Neural cell (in vitro differentiated cells): ENCODE data around the gene BMI1. TPM values are rescaled to one million over a fixed set of nuclear protein-coding genes. Genes with fewer than 3 reads are reported as not detected.

ENCODE experiments used
- H2AFZ ChIP-seq: fragments of 200-600, 300-800 bp; sonication (generic), shearing (Covaris generic); 2 replicates; pipeline ENCODE4 v1.6.0; 2014; ENCODE audit warnings: low read depth, mild to moderate bottlenecking, antibody characterized with exemption, low read length, moderate library complexity
- H3F3A ChIP-seq: fragments of 200-600 bp; shearing (Covaris generic); 2 replicates; pipeline ENCODE4 v1.6.1; 2016; ENCODE audit warnings: mild to moderate bottlenecking, moderate library complexity, mixed read lengths, antibody characterized with exemption, low read length; ENCODE audit not compliant: insufficient read depth, poor library complexity, severe bottlenecking
- H3K27ac ChIP-seq: fragments of 200-600, 300-800 bp; sonication (generic), shearing (Covaris generic); 2 replicates; pipeline ENCODE4 v1.5.1; 2014; ENCODE audit warnings: mild to moderate bottlenecking, low read length, moderate library complexity
- H3K27me3 ChIP-seq: fragments of 300-800, 200-600 bp; sonication (generic), shearing (Covaris generic); 2 replicates; pipeline ENCODE4 v1.6.0; 2014; ENCODE audit warnings: mild to moderate bottlenecking, low read depth, low read length, moderate library complexity; ENCODE audit not compliant: insufficient read depth
- H3K36me3 ChIP-seq: fragments of 300-800, 200-600 bp; sonication (generic), shearing (Covaris generic); 2 replicates; pipeline ENCODE4 v1.5.1; 2014; ENCODE audit warnings: mild to moderate bottlenecking, antibody characterized with exemption, low read length, moderate library complexity; ENCODE audit not compliant: insufficient read depth
- H3K4me2 ChIP-seq: fragments of 300-800, 200-600 bp; sonication (generic), shearing (Covaris generic); 2 replicates; pipeline ENCODE4 v1.6.0; 2014; ENCODE audit warnings: mild to moderate bottlenecking, low read length
- H3K4me3 ChIP-seq: fragments of 300-800, 200-600 bp; sonication (generic), shearing (Covaris generic); 2 replicates; pipeline ENCODE4 v1.5.1; 2014; ENCODE audit warnings: mild to moderate bottlenecking, low read length, moderate library complexity
- H3K79me2 ChIP-seq: fragments of 200-600 bp; shearing (Covaris generic); replicated peaks from 2 replicates; pipeline ENCODE4 v1.6.0; 2014; ENCODE audit warnings: mild to moderate bottlenecking, low read length, moderate library complexity; ENCODE audit not compliant: insufficient read depth
- H3K9ac ChIP-seq: fragments of 300-800, 200-600 bp; sonication (generic), shearing (Covaris generic); 2 replicates; pipeline ENCODE4 v1.6.1; 2016; ENCODE audit warnings: mild to moderate bottlenecking, low read length, mixed read lengths
- H3K9me2 ChIP-seq: fragments of 200-600 bp; shearing (Covaris generic); 2 replicates; pipeline ENCODE4 v1.6.1; 2016; ENCODE audit warnings: mild to moderate bottlenecking, low read length, mixed read lengths; ENCODE audit not compliant: insufficient read depth
- H3K9me3 ChIP-seq: fragments of 200-600, 300-800 bp; sonication (generic), shearing (Covaris generic); 2 replicates; pipeline ENCODE4 v1.6.1; 2016; ENCODE audit warnings: mild to moderate bottlenecking, mixed run types, low read length, moderate library complexity, mixed read lengths
- H4K20me1 ChIP-seq: fragments of 200-600 bp; shearing (Covaris generic); 2 replicates; pipeline ENCODE4 v1.6.1; 2016; ENCODE audit warnings: mild to moderate bottlenecking, mixed run types; ENCODE audit not compliant: insufficient read depth
- CTCF ChIP-seq: fragments of 450-650 bp; IDR thresholded peaks from 2 replicates; pipeline ENCODE4 v1.5.1; 2014; ENCODE audit warnings: antibody characterized with exemption, mild to moderate bottlenecking, moderate library complexity; ENCODE audit not compliant: poor library complexity, severe bottlenecking
- EP300 ChIP-seq: fragments of 450-650 bp; conservative IDR thresholded peaks from 2 replicates; pipeline ENCODE4 v1.6.1; 2014; ENCODE audit warnings: antibody characterized with exemption, mild to moderate bottlenecking, moderate library complexity; ENCODE audit not compliant: poor library complexity, severe bottlenecking
- EZH2 ChIP-seq: fragments of 200-600, 300-800 bp; shearing (Covaris generic), sonication (generic); IDR thresholded peaks from 2 replicates; pipeline ENCODE4 v1.6.1; 2014; ENCODE audit warnings: antibody characterized with exemption, low read length, borderline replicate concordance, mild to moderate bottlenecking; ENCODE audit not compliant: insufficient read depth, poor library complexity, severe bottlenecking
- MXI1 ChIP-seq: fragments of 450-650 bp; conservative IDR thresholded peaks from 2 replicates; pipeline ENCODE4 v1.6.1; 2014; ENCODE audit warnings: antibody characterized with exemption, mild to moderate bottlenecking; ENCODE audit not compliant: poor library complexity, severe bottlenecking
- POLR2AphosphoS5 ChIP-seq: IDR thresholded peaks from 2 replicates; pipeline ENCODE4 v1.6.1; 2012
- RAD21 ChIP-seq: fragments of 450-650 bp; conservative IDR thresholded peaks from 2 replicates; pipeline ENCODE4 v1.6.1; 2014; ENCODE audit warnings: antibody characterized with exemption, mild to moderate bottlenecking, moderate library complexity
- REST ChIP-seq: IDR thresholded peaks from 2 replicates; pipeline ENCODE4 v1.6.1; 2012; ENCODE audit warnings: borderline replicate concordance
- SMC3 ChIP-seq: fragments of 450-650 bp; conservative IDR thresholded peaks from 2 replicates; pipeline ENCODE4 v1.6.1; 2014; ENCODE audit warnings: antibody characterized with exemption, mild to moderate bottlenecking, moderate library complexity; ENCODE audit not compliant: poor library complexity
- polyA plus RNA-seq: library from polyadenylated mRNA; depleted of rRNA; stranded (reverse); fragments of >200 nt; gene quantifications from 2 replicates; pipeline ENCODE4 v1.2.3, GENCODE V29; 2014

Gene BMI1
- polyA plus RNA-seq, 1 donor from 2014 or later, result 86.8 TPM

GRCh38 chr10:22301193-22301592, 19.7 kb upstream of the BMI1 start:
- H3F3A ChIP-seq, result no peaks in the 10 kb centered on the region
- H2AFZ ChIP-seq, result no peak overlapping the region
- TF ChIP-seq EZH2 (no peak), CTCF (no peak), EP300 (no peak), SMC3 (no peak), REST (no peak)
- no peaks in the 10 kb centered on the region for H3K79me2 ChIP-seq
- no peaks in the 10 kb centered on the region for H4K20me1 ChIP-seq
- H3K9me3 ChIP-seq, result no peaks in the 10 kb centered on the region
- no peaks in the 10 kb centered on the region for H3K27me3 ChIP-seq
- no peak overlapping the region for H3K27ac ChIP-seq
- H3K4me3 ChIP-seq, result no peak overlapping the region
- H3K4me2 ChIP-seq, result no peak overlapping the region
- H3K9me2 ChIP-seq, result no peaks in the 10 kb centered on the region
- H3K9ac ChIP-seq, result no peak overlapping the region
- H3K36me3 ChIP-seq, result no peaks in the 10 kb centered on the region

- no peaks in the 10 kb centered on the region for H3K36me3 ChIP-seq
- no peak overlapping the region for H3K9ac ChIP-seq
- H3K4me3 ChIP-seq, result no peak overlapping the region
- no peak overlapping the region for H3K27ac ChIP-seq
- no peaks in the 10 kb centered on the region for H3K79me2 ChIP-seq
- no peaks in the 10 kb centered on the region for H3K9me3 ChIP-seq
- no peaks in the 10 kb centered on the region for H4K20me1 ChIP-seq
- no peaks in the 10 kb centered on the region for H3F3A ChIP-seq
- H3K27me3 ChIP-seq, result no peaks in the 10 kb centered on the region
- no peak overlapping the region for H3K4me2 ChIP-seq
- H3K9me2 ChIP-seq, result no peaks in the 10 kb centered on the region
- no peak overlapping the region for H2AFZ ChIP-seq
- no peak for TF ChIP-seq CTCF
- no peak for TF ChIP-seq RAD21
- no peak for TF ChIP-seq MXI1
- TF ChIP-seq EZH2, result no peak
- TF ChIP-seq POLR2AphosphoS5, result no peak
- no peak for TF ChIP-seq EP300
- no peak for TF ChIP-seq REST
Measured at GRCh38 chr10:22303461-22303860, 17.4 kb upstream of the BMI1 start.
